ENCODE results near the gene ZNF512B.

Gene ZNF512B

GRCh38 chr20:64003960-64004725, 34.4 kb upstream of the ZNF512B start:
- Histone ChIP-seq H3K27ac (ENCODE audit: low read depth, low read length) (no peak overlapping the region), H3K9ac (ENCODE audit: low read length) (no peak overlapping the region), H3K9me3 (ENCODE audit: control insufficient read depth, insufficient read depth, low read depth, low read length) (peaks cover 5% of the 10 kb centered on the region; the same call in 1 of the 2 replicates)

GRCh38 chr20:64001607-64002011, 31.9 kb upstream of the ZNF512B start:
- Histone ChIP-seq H3K27ac (ENCODE audit: low read depth, low read length) (no peak overlapping the region), H3K4me1 (ENCODE audit: control insufficient read depth, insufficient read depth, low read length) (no peaks in the 10 kb centered on the region), H3K4me3 (ENCODE audit: low read depth, low read length) (no peak overlapping the region), H3K27me3 (ENCODE audit: control insufficient read depth, insufficient read depth, low read length) (no peaks in the 10 kb centered on the region), H3K9ac (ENCODE audit: low read length) (no peak overlapping the region), H3K9me3 (ENCODE audit: control insufficient read depth, insufficient read depth, low read depth, low read length) (no peaks in the 10 kb centered on the region), H3K36me3 (ENCODE audit: control insufficient read depth, insufficient read depth, low read length) (peaks cover 76% of the 10 kb centered on the region)

More at GRCh38 chr20:64003960-64004725, 34.4 kb upstream of the ZNF512B start:
- Histone ChIP-seq H3K36me3 (ENCODE audit: control insufficient read depth, insufficient read depth, low read length) (peaks cover 78% of the 10 kb centered on the region), H3K4me1 (ENCODE audit: control insufficient read depth, insufficient read depth, low read length) (no peaks in the 10 kb centered on the region), H3K4me3 (ENCODE audit: low read depth, low read length) (no peak overlapping the region), H3K27me3 (ENCODE audit: control insufficient read depth, insufficient read depth, low read length) (no peaks in the 10 kb centered on the region)

- no peak overlapping the region for H3K4me3 ChIP-seq (ENCODE audit: low read depth, low read length)
- no peaks in the 10 kb centered on the region for H3K4me1 ChIP-seq (ENCODE audit: control insufficient read depth, insufficient read depth, low read length)
Measured at GRCh38 chr20:64000906-64001305, 31.2 kb upstream of the ZNF512B start.

GRCh38 chr20:63982937-63983336, 13.2 kb upstream of the ZNF512B start:
- Histone ChIP-seq H3K27ac (ENCODE audit: low read depth, low read length) (no peak overlapping the region), H3K27me3 (ENCODE audit: control insufficient read depth, insufficient read depth, low read length) (peaks cover 7% of the 10 kb centered on the region), H3K4me3 (ENCODE audit: low read depth, low read length) (no peak overlapping the region), H3K9me3 (ENCODE audit: control insufficient read depth, insufficient read depth, low read depth, low read length) (no peaks in the 10 kb centered on the region), H3K4me1 (ENCODE audit: control insufficient read depth, insufficient read depth, low read length) (peaks cover 14% of the 10 kb centered on the region), H3K36me3 (ENCODE audit: control insufficient read depth, insufficient read depth, low read length) (peaks cover 49% of the 10 kb centered on the region), H3K9ac (ENCODE audit: low read length) (no peak overlapping the region)

More at GRCh38 chr20:64000906-64001305, 31.2 kb upstream of the ZNF512B start:
- Histone ChIP-seq H3K9ac (ENCODE audit: low read length) (no peak overlapping the region), H3K36me3 (ENCODE audit: control insufficient read depth, insufficient read depth, low read length) (peaks cover 79% of the 10 kb centered on the region), H3K9me3 (ENCODE audit: control insufficient read depth, insufficient read depth, low read depth, low read length) (no peaks in the 10 kb centered on the region), H3K27ac (ENCODE audit: low read depth, low read length) (no peak overlapping the region), H3K27me3 (ENCODE audit: control insufficient read depth, insufficient read depth, low read length) (no peaks in the 10 kb centered on the region)

- Histone ChIP-seq H3K27me3 (ENCODE audit: control insufficient read depth, insufficient read depth, low read length) (peaks cover 13% of the 10 kb centered on the region), H3K27ac (ENCODE audit: low read depth, low read length) (peak within 1 kb of the TSS; percentile 82; the same call in 1 of the 2 replicates)
Measured at GRCh38 chr20:63980806-63981728, 11.3 kb upstream of the ZNF512B start, which contains the start of gene PRPF6. TSS of gene PRPF6 (plus strand) at chr20:63981132. CDS start at chr20:63981246, 114 bp downstream.

GRCh38 chr20:63980317-63980805, 10.6 kb upstream of the ZNF512B start:
- no peak overlapping the region for H3K9ac ChIP-seq (ENCODE audit: low read length)
- no peak overlapping the region for H3K27ac ChIP-seq (ENCODE audit: low read depth, low read length)
- H3K36me3 ChIP-seq (ENCODE audit: control insufficient read depth, insufficient read depth, low read length): peaks cover 26% of the 10 kb centered on the region
- peaks cover 13% of the 10 kb centered on the region for H3K27me3 ChIP-seq (ENCODE audit: control insufficient read depth, insufficient read depth, low read length)
- H3K4me1 ChIP-seq (ENCODE audit: control insufficient read depth, insufficient read depth, low read length): peaks cover 19% of the 10 kb centered on the region
- no peaks in the 10 kb centered on the region for H3K9me3 ChIP-seq (ENCODE audit: control insufficient read depth, insufficient read depth, low read depth, low read length)
- peak overlapping the region; percentile 98 for H3K4me3 ChIP-seq (ENCODE audit: low read depth, low read length)

More at GRCh38 chr20:63980806-63981728, 11.3 kb upstream of the ZNF512B start, which contains the start of gene PRPF6:
- Histone ChIP-seq H3K4me3 (ENCODE audit: low read depth, low read length) (peak within 1 kb of the TSS; percentile 98), H3K4me1 (ENCODE audit: control insufficient read depth, insufficient read depth, low read length) (peaks cover 19% of the 10 kb centered on the region), H3K36me3 (ENCODE audit: control insufficient read depth, insufficient read depth, low read length) (peaks cover 33% of the 10 kb centered on the region), H3K9me3 (ENCODE audit: control insufficient read depth, insufficient read depth, low read depth, low read length) (no peaks in the 10 kb centered on the region), H3K9ac (ENCODE audit: low read length) (peak within 1 kb of the TSS; percentile 87)

- peak within 1 kb of the TSS; percentile 98 for H3K4me3 ChIP-seq (ENCODE audit: low read depth, low read length)
- H3K9ac ChIP-seq (ENCODE audit: low read length): no peak within 1 kb of the TSS
- H3K4me1 ChIP-seq (ENCODE audit: control insufficient read depth, insufficient read depth, low read length): peaks cover 19% of the 10 kb centered on the region
- H3K9me3 ChIP-seq (ENCODE audit: control insufficient read depth, insufficient read depth, low read depth, low read length): no peaks in the 10 kb centered on the region
- H3K27ac ChIP-seq (ENCODE audit: low read depth, low read length): no peak within 1 kb of the TSS
- H3K27me3 ChIP-seq (ENCODE audit: control insufficient read depth, insufficient read depth, low read length): peaks cover 13% of the 10 kb centered on the region
- peaks cover 20% of the 10 kb centered on the region for H3K36me3 ChIP-seq (ENCODE audit: control insufficient read depth, insufficient read depth, low read length)
Measured at GRCh38 chr20:63979557-63980316, 10.0 kb upstream of the ZNF512B start, which contains the start of gene SAMD10. TSS of gene SAMD10 (minus strand) at chr20:63979642. CDS start at chr20:63979467, 175 bp downstream.

- Histone ChIP-seq H3K4me3 (ENCODE audit: low read depth, low read length) (peak overlapping the region; percentile 98), H3K4me1 (ENCODE audit: control insufficient read depth, insufficient read depth, low read length) (peaks cover 19% of the 10 kb centered on the region), H3K27ac (ENCODE audit: low read depth, low read length) (no peak overlapping the region), H3K9ac (ENCODE audit: low read length) (no peak overlapping the region), H3K27me3 (ENCODE audit: control insufficient read depth, insufficient read depth, low read length) (peaks cover 13% of the 10 kb centered on the region), H3K36me3 (ENCODE audit: control insufficient read depth, insufficient read depth, low read length) (peaks cover 15% of the 10 kb centered on the region), H3K9me3 (ENCODE audit: control insufficient read depth, insufficient read depth, low read depth, low read length) (no peaks in the 10 kb centered on the region)
Measured at GRCh38 chr20:63979229-63979556, 9.5 kb upstream of the ZNF512B start.

- Histone ChIP-seq H3K9me3 (ENCODE audit: control insufficient read depth, insufficient read depth, low read depth, low read length) (no peaks in the 10 kb centered on the region), H3K27ac (ENCODE audit: low read depth, low read length) (no peak overlapping the region), H3K27me3 (ENCODE audit: control insufficient read depth, insufficient read depth, low read length) (peaks cover 13% of the 10 kb centered on the region), H3K36me3 (ENCODE audit: control insufficient read depth, insufficient read depth, low read length) (peaks cover 9% of the 10 kb centered on the region), H3K4me1 (ENCODE audit: control insufficient read depth, insufficient read depth, low read length) (peaks cover 20% of the 10 kb centered on the region), H3K4me3 (ENCODE audit: low read depth, low read length) (peak overlapping the region; percentile 98), H3K9ac (ENCODE audit: low read length) (no peak overlapping the region)
Measured at GRCh38 chr20:63978319-63979228, 8.8 kb upstream of the ZNF512B start.
